K562 (cell line): Measurements from ENCODE around the gene CACNB1. TPM values are rescaled to one million over a fixed set of nuclear protein-coding genes. Genes with fewer than 3 reads are reported as not detected.

ENCODE experiments used
- ATAC-seq: fragments of 200-7000 bp; cut with Tn5 transposase; 3 replicates; pipeline ENCODE4 v1.9.1; 2020; ENCODE audit warnings: moderate library complexity
- BruUV-seq: library from RNA; stranded (reverse); fragments of 400-500 nt; replicated peaks from 2 replicates; lab custom pipeline; 2021; lab: Mats Ljungman, UMichigan
- CTCF ChIA-PET: fragments of 300-600 bp; formaldehyde crosslinking; extraction: SDS; loops from one replicate; lab custom pipeline; 2021; ENCODE audit warnings: low intra/inter-chr PET ratio; lab: Yijun Ruan, JAX
- POLR2A ChIA-PET: fragments of 300-600, 350-650 bp; sonication (Branson Sonifier 250); formaldehyde crosslinking; extraction: SDS; loops from one replicate; lab custom pipeline; 2021; ENCODE audit warnings: antibody characterized with exemption, inconsistent platforms; lab: Yijun Ruan, JAX
- DNase-seq, 4 experiments: peaks; one replicate each; pipeline versions ENCODE4 v3.0.0 to v3.0.0-alpha.2; 2011 to 2018; ENCODE audit warnings: low spot score in 3 of 4, mixed read lengths in 3 of 4; ENCODE audit errors: extremely low read depth in 1 of 4
- FAIRE-seq: peaks from 2 replicates; lab custom pipeline; 2011; peaks lifted over from hg19 to GRCh38; lab: Jason Lieb, UNC
- H2AFZ ChIP-seq: 2 replicates; pipeline ENCODE4 v1.6.0; 2011; ENCODE audit warnings: low read depth, low read length, control low read depth, inconsistent platforms
- H3K27ac ChIP-seq: fragments of 200-600 bp; 3 replicates; pipeline ENCODE4 v1.8.0; 2011; ENCODE audit warnings: low read depth, mild to moderate bottlenecking, control low read depth, inconsistent platforms, low read length, moderate library complexity, mixed read lengths; ENCODE audit errors: extremely low read depth
- H3K27me3 ChIP-seq, 2 experiments: fragments of 300-600 bp in 1 of 2; 2 replicates in 1 of 2; 3 replicates in 1 of 2; pipeline versions ENCODE4 v1.6.0 to v1.8.0; 2011; ENCODE audit warnings: inconsistent platforms in 2 of 2, low read length in 2 of 2, mild to moderate bottlenecking in 1 of 2, mixed read lengths in 1 of 2, moderate library complexity in 1 of 2; ENCODE audit not compliant: control insufficient read depth in 2 of 2, insufficient read depth in 2 of 2
- H3K36me3 ChIP-seq: fragments of 300-600 bp; 3 replicates; pipeline ENCODE4 v1.8.0; 2011; ENCODE audit warnings: mild to moderate bottlenecking, low read length, inconsistent platforms; ENCODE audit not compliant: control insufficient read depth, insufficient read depth
- H3K4me1 ChIP-seq, 2 experiments: fragments of 200-600 bp in 1 of 2; replicated peaks in 1 of 2; 2 replicates in 1 of 2; 3 replicates in 1 of 2; pipeline versions ENCODE4 v1.5.1 to v1.8.0; 2011; ENCODE audit warnings: inconsistent platforms in 2 of 2, low read length in 2 of 2, mild to moderate bottlenecking in 1 of 2, mixed read lengths in 1 of 2, moderate library complexity in 1 of 2; ENCODE audit not compliant: control insufficient read depth in 2 of 2, insufficient read depth in 2 of 2
- H3K4me2 ChIP-seq: 2 replicates; pipeline ENCODE4 v1.6.1; 2011; ENCODE audit warnings: low read length, control low read depth, inconsistent platforms, mixed read lengths; ENCODE audit not compliant: insufficient read depth
- H3K4me3 ChIP-seq: fragments of 200-600 bp; sonication (generic), shearing (Covaris generic); 2 replicates; pipeline ENCODE4 v1.5.1; 2016; ENCODE audit warnings: control low read depth, inconsistent platforms
- H3K79me2 ChIP-seq: fragments of 200-600 bp; 3 replicates; pipeline ENCODE4 v1.8.0; 2011; ENCODE audit warnings: low read length, inconsistent platforms; ENCODE audit not compliant: control insufficient read depth, insufficient read depth
- H3K9ac ChIP-seq, 2 experiments: 2 replicates each; pipeline versions ENCODE4 v1.6.0 to v1.6.1; 2011; ENCODE audit warnings: low read depth in 2 of 2, low read length in 2 of 2, control low read depth in 1 of 2, inconsistent platforms in 1 of 2, mild to moderate bottlenecking in 1 of 2, mixed read lengths in 1 of 2; ENCODE audit not compliant: insufficient read depth in 1 of 2
- H3K9me1 ChIP-seq: one replicate; pipeline ENCODE4 v1.6.0; 2011; ENCODE audit warnings: inconsistent platforms, mild to moderate bottlenecking, low read length, moderate library complexity; ENCODE audit not compliant: control insufficient read depth, insufficient read depth
- H3K9me3 ChIP-seq: replicated peaks from 2 replicates; pipeline ENCODE4 v1.5.1; 2011; ENCODE audit warnings: low read depth, low read length, inconsistent platforms; ENCODE audit not compliant: control insufficient read depth, insufficient read depth
- H4K20me1 ChIP-seq: replicated peaks from 2 replicates; pipeline ENCODE4 v1.6.1; 2011; ENCODE audit warnings: low read length, inconsistent platforms, mixed read lengths; ENCODE audit not compliant: control insufficient read depth, insufficient read depth
- CBFA2T3 ChIP-seq: fragments of 450-650 bp; IDR thresholded peaks from 2 replicates; pipeline ENCODE4 v1.6.1; 2017
- CHD2 ChIP-seq: IDR thresholded peaks from 2 replicates; pipeline ENCODE4 v1.6.1; 2011; ENCODE audit warnings: low read depth, low read length
- ELF1 ChIP-seq: fragments of 200-800 bp; sonication (Bioruptor generic); IDR thresholded peaks from 2 replicates; pipeline ENCODE4 v1.6.1; 2016; ENCODE audit warnings: missing genetic modification characterization, missing compliant biosample characterization
- MED1 ChIP-seq: sonication (generic); formaldehyde crosslinking; IDR thresholded peaks from 2 replicates; pipeline ENCODE4 v1.8.1; 2023; ENCODE audit warnings: missing genetic modification reagents, borderline replicate concordance
- NEUROD1 ChIP-seq: fragments of 150-350 bp; IDR thresholded peaks from 2 replicates; pipeline ENCODE4 v1.6.1; 2014; ENCODE audit warnings: borderline replicate concordance, low read length, low read depth; ENCODE audit not compliant: partially characterized antibody
- RBM39 ChIP-seq: fragments of 200-400 bp; formaldehyde crosslinking; optimal IDR thresholded peaks from 2 replicates; pipeline ENCODE3; 2018; ENCODE audit warnings: low read depth, low read length
- RCOR1 ChIP-seq, 2 experiments: IDR thresholded peaks; 2 replicates each; pipeline ENCODE4 v1.6.1; 2012; ENCODE audit warnings: low read depth in 2 of 2, low read length in 2 of 2, borderline replicate concordance in 1 of 2, improper control_type of control experiment in 1 of 2
- SRSF1 ChIP-seq: fragments of 200-400 bp; formaldehyde crosslinking; IDR thresholded peaks from 2 replicates; pipeline ENCODE4 v1.6.1; 2017; ENCODE audit warnings: mild to moderate bottlenecking, low read depth, low read length, moderate library complexity
- ZNF717 ChIP-seq: fragments of 250-450 bp; sonication (Bioruptor Pico); IDR thresholded peaks from 2 replicates; pipeline ENCODE4 v1.5.0; 2021
- WGBS: fragments of 100-300 bp; shearing (Covaris generic); methylation state at CpG from one replicate; pipeline ENCODE4 v1.1.6; 2016; ENCODE audit warnings: low coverage, mixed read lengths; ENCODE audit not compliant: insufficient coverage; ENCODE audit errors: missing lambda C conversion rate; 5-methylcytosine and 5-hydroxymethylcytosine counted together
- in situ Hi-C: fragments of 300-500 bp; cut with MboI; formaldehyde crosslinking; loops from 4 replicates; pipeline ENCODE4 v1.15.0; 2018; ENCODE audit warnings: inconsistent platforms, mixed read lengths
- intact Hi-C: fragments of 100-400 bp; cut with micrococcal nuclease; formaldehyde crosslinking; loops from 2 replicates; pipeline ENCODE4 v1.14.2; 2022
- polyA plus RNA-seq, 8 experiments: library from polyadenylated mRNA; depleted of rRNA in 4 of 8; stranded (reverse) in 5 of 8; unstranded in 3 of 8; fragments of >200 nt; fragmentation: Nextera tagmentation in 2 of 8; fragmentation: Illumina TruSeq in 1 of 8; extraction: Ambion mirVana in 2 of 8; extraction: Trizol in 1 of 8; gene quantifications; 2 replicates each; pipeline versions ENCODE4 v1.2.1 to v1.2.3, GENCODE V29; 2011 to 2014; ENCODE audit warnings: inconsistent platforms in 1 of 8, missing spikeins in 1 of 8
- total RNA-seq, 7 experiments: library from RNA; depleted of rRNA in 6 of 7; stranded (reverse); fragments of >200 nt in 6 of 7; fragmentation: Illumina TruSeq in 2 of 7; extraction: Trizol in 2 of 7; gene quantifications; 2 replicates each; pipeline versions ENCODE4 v1.2.1 to v1.2.3, GENCODE V29; 2011 to 2021; ENCODE audit warnings: low replicate concordance in 1 of 7
- TF ChIP-seq, protein P1 (sequence below): fragments of 450-650 bp; IDR thresholded peaks from 2 replicates; pipeline ENCODE4 v1.6.1; 2017; ENCODE audit warnings: antibody characterized with exemption
- TF ChIP-seq, protein P2 (sequence below): sonication (generic); formaldehyde crosslinking; IDR thresholded peaks from 2 replicates; pipeline ENCODE4 v1.8.0; 2022; ENCODE audit warnings: mild to moderate bottlenecking, missing genetic modification reagents
- TF ChIP-seq, protein P3 (sequence below): sonication (generic); formaldehyde crosslinking; IDR thresholded peaks from 2 replicates; pipeline ENCODE4 v1.8.1; 2022; ENCODE audit warnings: missing genetic modification reagents
- TF ChIP-seq, protein P4 (sequence below): fragments of 450-650 bp; formaldehyde crosslinking; IDR thresholded peaks from 2 replicates; pipeline ENCODE4 v1.4.0; 2020; ENCODE audit warnings: mild to moderate bottlenecking, mixed read lengths

The CACNB1 gene
- total and polyA plus RNA-seq, 9 of the 15 experiments (the other 6 are each of a cell fraction or from before 2014, with no cell fraction given), result 0.08 to 7.4 (median 3.0) TPM

DNA sequence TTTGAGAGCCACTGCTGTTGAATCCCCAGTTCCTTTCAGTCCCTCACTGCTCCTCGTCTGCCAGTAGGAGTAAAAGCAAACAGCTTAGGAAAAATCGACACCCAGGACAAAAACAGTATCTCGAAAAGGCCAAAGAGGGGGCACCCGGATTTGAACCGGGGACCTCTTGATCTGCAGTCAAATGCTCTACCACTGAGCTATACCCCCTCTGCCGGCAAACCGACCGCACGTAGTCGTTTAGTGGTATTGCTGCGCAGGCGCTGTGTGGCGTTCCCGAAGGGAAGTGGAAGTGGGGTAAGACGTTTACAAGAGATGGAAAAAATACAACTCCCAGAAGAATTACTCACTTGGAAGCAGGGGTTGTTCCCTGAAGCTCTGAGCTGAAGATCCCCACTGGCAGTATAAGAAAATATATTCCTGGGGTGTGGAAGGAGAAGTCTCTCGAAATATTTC lies 43.8 kb downstream of the CACNB1 start:
- CTCF ChIA-PET, result interaction anchor here (0.6 to 2.9 kb wide), 4 partner anchors 84 to 419 kb away, joined by 3 to 43 read pairs (median 8); no protein-coding TSS in a partner anchor
- peak overlapping the region; percentile 84 to 96 for H3K9ac ChIP-seq
- DNase-seq (peak; percentile 70 to 87 (median 73)), FAIRE-seq (peak; percentile 79), ATAC-seq (peak; percentile 73)
- BruUV-seq, result no TSS peak
- no peaks in the 10 kb centered on the region for H3K9me3 ChIP-seq
- H3K27ac ChIP-seq, result peak overlapping the region; percentile 73
- H3K9me1 ChIP-seq, result no peaks in the 10 kb centered on the region
- H2AFZ ChIP-seq, result peak overlapping the region; percentile 95
- peaks cover 8 to 27% of the 10 kb centered on the region in 2 experiments; a peak in 2 of 5 replicates for H3K4me1 ChIP-seq
- no peaks in the 10 kb centered on the region for H3K79me2 ChIP-seq
- WGBS, result under 1% methylated on average over 16 of the region's 16 CpGs
- POLR2A ChIA-PET, result interaction anchor here (0.5 to 1.4 kb wide), 10 partner anchors 11 to 396 kb away, joined by 3 to 4 read pairs (median 3); no protein-coding TSS in a partner anchor
- no peaks in the 10 kb centered on the region for H3K36me3 ChIP-seq
- H3K27me3 ChIP-seq, result peaks cover 7 to 27% of the 10 kb centered on the region in 2 experiments; a peak in 4 of 5 replicates
- H3K4me3 ChIP-seq, result peak overlapping the region; percentile 90
- peak overlapping the region; percentile 100 for H3K4me2 ChIP-seq
- H4K20me1 ChIP-seq, result peaks cover 4% of the 10 kb centered on the region; the same call in 1 of the 2 replicates
- intact Hi-C loops (loop anchor here (1.0 to 10.0 kb wide), 5 partner anchors 86 to 399 kb away; partner anchors contain the start of gene PSMB3), in situ Hi-C loops (no loop called here)
- TF ChIP-seq CBFA2T3 (no peak), ELF1 (0 out of 2 replicates have a peak, but pooled peaks have one; percentile 47), MED1 (CRISPR knock-in tag) (no peak), ZNF717 (CRISPR knock-in tag) (no peak), CHD2 (0 out of 2 replicates have a peak, but pooled peaks have one; percentile 29), RCOR1 (IDR thresholded peaks at IDR 0.05; ENCODE audit: borderline replicate concordance in 1 of 2, low read depth in 2 of 2, low read length in 2 of 2) (peak; percentile 22 to 27; a peak in 1 of 4 replicates), RBM39 (peak; percentile 32), NEUROD1 (no peak), SRSF1 (no peak)
- TF ChIP-seq, protein P1, sequence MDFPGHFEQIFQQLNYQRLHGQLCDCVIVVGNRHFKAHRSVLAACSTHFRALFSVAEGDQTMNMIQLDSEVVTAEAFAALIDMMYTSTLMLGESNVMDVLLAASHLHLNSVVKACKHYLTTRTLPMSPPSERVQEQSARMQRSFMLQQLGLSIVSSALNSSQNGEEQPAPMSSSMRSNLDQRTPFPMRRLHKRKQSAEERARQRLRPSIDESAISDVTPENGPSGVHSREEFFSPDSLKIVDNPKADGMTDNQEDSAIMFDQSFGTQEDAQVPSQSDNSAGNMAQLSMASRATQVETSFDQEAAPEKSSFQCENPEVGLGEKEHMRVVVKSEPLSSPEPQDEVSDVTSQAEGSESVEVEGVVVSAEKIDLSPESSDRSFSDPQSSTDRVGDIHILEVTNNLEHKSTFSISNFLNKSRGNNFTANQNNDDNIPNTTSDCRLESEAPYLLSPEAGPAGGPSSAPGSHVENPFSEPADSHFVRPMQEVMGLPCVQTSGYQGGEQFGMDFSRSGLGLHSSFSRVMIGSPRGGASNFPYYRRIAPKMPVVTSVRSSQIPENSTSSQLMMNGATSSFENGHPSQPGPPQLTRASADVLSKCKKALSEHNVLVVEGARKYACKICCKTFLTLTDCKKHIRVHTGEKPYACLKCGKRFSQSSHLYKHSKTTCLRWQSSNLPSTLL, result peak; percentile 79
- TF ChIP-seq, protein P2, sequence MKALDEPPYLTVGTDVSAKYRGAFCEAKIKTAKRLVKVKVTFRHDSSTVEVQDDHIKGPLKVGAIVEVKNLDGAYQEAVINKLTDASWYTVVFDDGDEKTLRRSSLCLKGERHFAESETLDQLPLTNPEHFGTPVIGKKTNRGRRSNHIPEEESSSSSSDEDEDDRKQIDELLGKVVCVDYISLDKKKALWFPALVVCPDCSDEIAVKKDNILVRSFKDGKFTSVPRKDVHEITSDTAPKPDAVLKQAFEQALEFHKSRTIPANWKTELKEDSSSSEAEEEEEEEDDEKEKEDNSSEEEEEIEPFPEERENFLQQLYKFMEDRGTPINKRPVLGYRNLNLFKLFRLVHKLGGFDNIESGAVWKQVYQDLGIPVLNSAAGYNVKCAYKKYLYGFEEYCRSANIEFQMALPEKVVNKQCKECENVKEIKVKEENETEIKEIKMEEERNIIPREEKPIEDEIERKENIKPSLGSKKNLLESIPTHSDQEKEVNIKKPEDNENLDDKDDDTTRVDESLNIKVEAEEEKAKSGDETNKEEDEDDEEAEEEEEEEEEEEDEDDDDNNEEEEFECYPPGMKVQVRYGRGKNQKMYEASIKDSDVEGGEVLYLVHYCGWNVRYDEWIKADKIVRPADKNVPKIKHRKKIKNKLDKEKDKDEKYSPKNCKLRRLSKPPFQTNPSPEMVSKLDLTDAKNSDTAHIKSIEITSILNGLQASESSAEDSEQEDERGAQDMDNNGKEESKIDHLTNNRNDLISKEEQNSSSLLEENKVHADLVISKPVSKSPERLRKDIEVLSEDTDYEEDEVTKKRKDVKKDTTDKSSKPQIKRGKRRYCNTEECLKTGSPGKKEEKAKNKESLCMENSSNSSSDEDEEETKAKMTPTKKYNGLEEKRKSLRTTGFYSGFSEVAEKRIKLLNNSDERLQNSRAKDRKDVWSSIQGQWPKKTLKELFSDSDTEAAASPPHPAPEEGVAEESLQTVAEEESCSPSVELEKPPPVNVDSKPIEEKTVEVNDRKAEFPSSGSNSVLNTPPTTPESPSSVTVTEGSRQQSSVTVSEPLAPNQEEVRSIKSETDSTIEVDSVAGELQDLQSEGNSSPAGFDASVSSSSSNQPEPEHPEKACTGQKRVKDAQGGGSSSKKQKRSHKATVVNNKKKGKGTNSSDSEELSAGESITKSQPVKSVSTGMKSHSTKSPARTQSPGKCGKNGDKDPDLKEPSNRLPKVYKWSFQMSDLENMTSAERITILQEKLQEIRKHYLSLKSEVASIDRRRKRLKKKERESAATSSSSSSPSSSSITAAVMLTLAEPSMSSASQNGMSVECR (CRISPR knock-in tag), result no peak
- TF ChIP-seq, protein P3, sequence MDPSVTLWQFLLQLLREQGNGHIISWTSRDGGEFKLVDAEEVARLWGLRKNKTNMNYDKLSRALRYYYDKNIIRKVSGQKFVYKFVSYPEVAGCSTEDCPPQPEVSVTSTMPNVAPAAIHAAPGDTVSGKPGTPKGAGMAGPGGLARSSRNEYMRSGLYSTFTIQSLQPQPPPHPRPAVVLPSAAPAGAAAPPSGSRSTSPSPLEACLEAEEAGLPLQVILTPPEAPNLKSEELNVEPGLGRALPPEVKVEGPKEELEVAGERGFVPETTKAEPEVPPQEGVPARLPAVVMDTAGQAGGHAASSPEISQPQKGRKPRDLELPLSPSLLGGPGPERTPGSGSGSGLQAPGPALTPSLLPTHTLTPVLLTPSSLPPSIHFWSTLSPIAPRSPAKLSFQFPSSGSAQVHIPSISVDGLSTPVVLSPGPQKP (CRISPR knock-in tag), result no peak
- TF ChIP-seq, protein P4, sequence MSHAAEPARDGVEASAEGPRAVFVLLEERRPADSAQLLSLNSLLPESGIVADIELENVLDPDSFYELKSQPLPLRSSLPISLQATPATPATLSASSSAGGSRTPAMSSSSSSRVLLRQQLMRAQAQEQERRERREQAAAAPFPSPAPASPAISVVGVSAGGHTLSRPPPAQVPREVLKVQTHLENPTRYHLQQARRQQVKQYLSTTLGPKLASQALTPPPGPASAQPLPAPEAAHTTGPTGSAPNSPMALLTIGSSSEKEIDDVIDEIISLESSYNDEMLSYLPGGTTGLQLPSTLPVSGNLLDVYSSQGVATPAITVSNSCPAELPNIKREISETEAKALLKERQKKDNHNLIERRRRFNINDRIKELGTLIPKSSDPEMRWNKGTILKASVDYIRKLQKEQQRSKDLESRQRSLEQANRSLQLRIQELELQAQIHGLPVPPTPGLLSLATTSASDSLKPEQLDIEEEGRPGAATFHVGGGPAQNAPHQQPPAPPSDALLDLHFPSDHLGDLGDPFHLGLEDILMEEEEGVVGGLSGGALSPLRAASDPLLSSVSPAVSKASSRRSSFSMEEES, result no peak
